Panc1 (cell line): ENCODE data around the gene NT5C2. TPM values are rescaled to one million over a fixed set of nuclear protein-coding genes. Genes with fewer than 3 reads are reported as not detected.

ENCODE experiments used
- ATAC-seq: fragments of 200-7000 bp; cut with Tn5 transposase; 2 replicates; pipeline ENCODE4 v1.9.1; 2020; ENCODE audit warnings: mild to moderate bottlenecking, moderate library complexity
- BruUV-seq: library from RNA; stranded (reverse); fragments of 400-500 nt; replicated peaks from 2 replicates; lab custom pipeline; 2021; lab: Mats Ljungman, UMichigan
- CTCF ChIA-PET: fragments of 300-600 bp; sonication (Branson Sonifier 250); formaldehyde crosslinking; loops from one replicate; lab custom pipeline; 2022; ENCODE audit warnings: antibody characterized with exemption; lab: Charles Lee
- POLR2A ChIA-PET: fragments of 300-600 bp; sonication (Branson Sonifier 250); formaldehyde crosslinking; loops from one replicate; lab custom pipeline; 2022; ENCODE audit warnings: antibody characterized with exemption; lab: Charles Lee
- DNase-seq: peaks from one replicate; pipeline ENCODE4 v3.0.0-alpha.2; 2010; ENCODE audit warnings: low read depth, low spot score
- H3K27ac ChIP-seq: 2 replicates; pipeline ENCODE4 v1.5.1; 2011; ENCODE audit warnings: mild to moderate bottlenecking, low read length, inconsistent platforms
- H3K27me3 ChIP-seq: fragments of 200-500 bp; sonication (Bioruptor generic); 2 replicates; pipeline ENCODE4 v1.6.0; 2014; ENCODE audit warnings: low read length, inconsistent platforms; ENCODE audit not compliant: control insufficient read depth, insufficient read depth
- H3K36me3 ChIP-seq: fragments of 200-500 bp; sonication (Bioruptor generic); 2 replicates; pipeline ENCODE4 v1.5.1; 2014; ENCODE audit warnings: inconsistent platforms, mild to moderate bottlenecking, low read length, moderate library complexity; ENCODE audit not compliant: control insufficient read depth, insufficient read depth
- H3K4me1 ChIP-seq: 2 replicates; pipeline ENCODE4 v1.5.1; 2011; ENCODE audit warnings: inconsistent platforms, mild to moderate bottlenecking, low read length, moderate library complexity; ENCODE audit not compliant: control insufficient read depth, insufficient read depth
- H3K4me3 ChIP-seq, 2 experiments: 2 replicates each; pipeline ENCODE4 v1.5.1; 2011 to 2012; ENCODE audit warnings: low read depth in 2 of 2, low read length in 2 of 2, mild to moderate bottlenecking in 2 of 2, inconsistent platforms in 1 of 2, moderate library complexity in 1 of 2
- H3K9me3 ChIP-seq: fragments of 200-500 bp; sonication (Bioruptor generic); 2 replicates; pipeline ENCODE4 v1.5.1; 2014; ENCODE audit warnings: low read depth, mild to moderate bottlenecking, inconsistent platforms, low read length, moderate library complexity; ENCODE audit not compliant: control insufficient read depth, insufficient read depth
- POLR2AphosphoS5 ChIP-seq: IDR thresholded peaks from 2 replicates; pipeline ENCODE4 v1.6.1; 2012; ENCODE audit warnings: mild to moderate bottlenecking, low read depth, low read length, moderate library complexity
- SIN3A ChIP-seq: IDR thresholded peaks from 2 replicates; pipeline ENCODE4 v1.6.1; 2012; ENCODE audit warnings: low read depth, mild to moderate bottlenecking, low read length, moderate library complexity, borderline replicate concordance; ENCODE audit not compliant: insufficient read depth
- TCF7L2 ChIP-seq: IDR thresholded peaks from 2 replicates; pipeline ENCODE4 v1.6.1; 2011; ENCODE audit warnings: mild to moderate bottlenecking, low read depth, low read length, inconsistent platforms
- in situ Hi-C: cut with HindIII; loops from 2 replicates; pipeline ENCODE4 v1.10.0; 2016; ENCODE audit warnings: low sequenced_read_pairs, low pct_unique_long_range_greater_than_20kb
- intact Hi-C: fragments of 100-400 bp; cut with micrococcal nuclease; formaldehyde crosslinking; loops from one replicate; pipeline ENCODE4 v1.10.0; 2022; ENCODE audit not compliant: unreplicated experiment
- total RNA-seq: library from RNA; stranded (reverse); gene quantifications from one replicate; pipeline ENCODE4 v1.2.1, GENCODE V29; 2021; ENCODE audit not compliant: unreplicated experiment
- TF ChIP-seq, protein P1 (sequence below): fragments of 450-650 bp; IDR thresholded peaks from 2 replicates; pipeline ENCODE4 v1.5.1; 2017; ENCODE audit warnings: mild to moderate bottlenecking
- TF ChIP-seq, protein P2 (sequence below), 2 experiments: IDR thresholded peaks; 2 replicates each; pipeline ENCODE4 v1.6.1; 2011 to 2012; ENCODE audit warnings: low read depth in 2 of 2, control low read depth in 1 of 2, low read length in 1 of 2, mild to moderate bottlenecking in 1 of 2, moderate library complexity in 1 of 2; ENCODE audit not compliant: insufficient read depth in 1 of 2

The NT5C2 gene
- total RNA-seq, 1 experiment from 2014 or later, result 150 TPM

GRCh38 chr10:103105462-103105861 lies 87.6 kb downstream of the NT5C2 start:
- TF ChIP-seq, protein P1, sequence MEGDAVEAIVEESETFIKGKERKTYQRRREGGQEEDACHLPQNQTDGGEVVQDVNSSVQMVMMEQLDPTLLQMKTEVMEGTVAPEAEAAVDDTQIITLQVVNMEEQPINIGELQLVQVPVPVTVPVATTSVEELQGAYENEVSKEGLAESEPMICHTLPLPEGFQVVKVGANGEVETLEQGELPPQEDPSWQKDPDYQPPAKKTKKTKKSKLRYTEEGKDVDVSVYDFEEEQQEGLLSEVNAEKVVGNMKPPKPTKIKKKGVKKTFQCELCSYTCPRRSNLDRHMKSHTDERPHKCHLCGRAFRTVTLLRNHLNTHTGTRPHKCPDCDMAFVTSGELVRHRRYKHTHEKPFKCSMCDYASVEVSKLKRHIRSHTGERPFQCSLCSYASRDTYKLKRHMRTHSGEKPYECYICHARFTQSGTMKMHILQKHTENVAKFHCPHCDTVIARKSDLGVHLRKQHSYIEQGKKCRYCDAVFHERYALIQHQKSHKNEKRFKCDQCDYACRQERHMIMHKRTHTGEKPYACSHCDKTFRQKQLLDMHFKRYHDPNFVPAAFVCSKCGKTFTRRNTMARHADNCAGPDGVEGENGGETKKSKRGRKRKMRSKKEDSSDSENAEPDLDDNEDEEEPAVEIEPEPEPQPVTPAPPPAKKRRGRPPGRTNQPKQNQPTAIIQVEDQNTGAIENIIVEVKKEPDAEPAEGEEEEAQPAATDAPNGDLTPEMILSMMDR, result no peak
- no peak for TF ChIP-seq POLR2AphosphoS5
- TF ChIP-seq TCF7L2, result no peak
- no peak for TF ChIP-seq SIN3A
- no peaks in the 10 kb centered on the region for H3K9me3 ChIP-seq
- DNase-seq (no peak), ATAC-seq (no peak)
- no peak overlapping the region for H3K4me3 ChIP-seq
- intact Hi-C loops, result no loop called here
- no TSS peak for BruUV-seq
- H3K36me3 ChIP-seq, result peaks cover 40% of the 10 kb centered on the region
- H3K27me3 ChIP-seq, result no peaks in the 10 kb centered on the region
- no peak overlapping the region for H3K27ac ChIP-seq
- ChIA-PET POLR2A (interaction anchor here (0.6 kb wide), 1 partner anchor 79 kb away, joined by 5 read pairs; no protein-coding TSS in a partner anchor), CTCF (no interaction called here)
- in situ Hi-C loops, result loop anchor here (5.0 kb wide), 1 partner anchor 37 kb away; no protein-coding TSS in a partner anchor
- H3K4me1 ChIP-seq, result no peaks in the 10 kb centered on the region; the same call in 1 of the 2 replicates

GRCh38 chr10:103104721-103105120 lies 88.4 kb downstream of the NT5C2 start:
- no TSS peak for BruUV-seq
- H3K4me1 ChIP-seq, result no peaks in the 10 kb centered on the region; the same call in 1 of the 2 replicates
- no peaks in the 10 kb centered on the region for H3K27me3 ChIP-seq
- TF ChIP-seq TCF7L2 (no peak), POLR2AphosphoS5 (no peak), SIN3A (no peak)
- TF ChIP-seq, protein P1, result no peak
- TF ChIP-seq, protein P2, sequence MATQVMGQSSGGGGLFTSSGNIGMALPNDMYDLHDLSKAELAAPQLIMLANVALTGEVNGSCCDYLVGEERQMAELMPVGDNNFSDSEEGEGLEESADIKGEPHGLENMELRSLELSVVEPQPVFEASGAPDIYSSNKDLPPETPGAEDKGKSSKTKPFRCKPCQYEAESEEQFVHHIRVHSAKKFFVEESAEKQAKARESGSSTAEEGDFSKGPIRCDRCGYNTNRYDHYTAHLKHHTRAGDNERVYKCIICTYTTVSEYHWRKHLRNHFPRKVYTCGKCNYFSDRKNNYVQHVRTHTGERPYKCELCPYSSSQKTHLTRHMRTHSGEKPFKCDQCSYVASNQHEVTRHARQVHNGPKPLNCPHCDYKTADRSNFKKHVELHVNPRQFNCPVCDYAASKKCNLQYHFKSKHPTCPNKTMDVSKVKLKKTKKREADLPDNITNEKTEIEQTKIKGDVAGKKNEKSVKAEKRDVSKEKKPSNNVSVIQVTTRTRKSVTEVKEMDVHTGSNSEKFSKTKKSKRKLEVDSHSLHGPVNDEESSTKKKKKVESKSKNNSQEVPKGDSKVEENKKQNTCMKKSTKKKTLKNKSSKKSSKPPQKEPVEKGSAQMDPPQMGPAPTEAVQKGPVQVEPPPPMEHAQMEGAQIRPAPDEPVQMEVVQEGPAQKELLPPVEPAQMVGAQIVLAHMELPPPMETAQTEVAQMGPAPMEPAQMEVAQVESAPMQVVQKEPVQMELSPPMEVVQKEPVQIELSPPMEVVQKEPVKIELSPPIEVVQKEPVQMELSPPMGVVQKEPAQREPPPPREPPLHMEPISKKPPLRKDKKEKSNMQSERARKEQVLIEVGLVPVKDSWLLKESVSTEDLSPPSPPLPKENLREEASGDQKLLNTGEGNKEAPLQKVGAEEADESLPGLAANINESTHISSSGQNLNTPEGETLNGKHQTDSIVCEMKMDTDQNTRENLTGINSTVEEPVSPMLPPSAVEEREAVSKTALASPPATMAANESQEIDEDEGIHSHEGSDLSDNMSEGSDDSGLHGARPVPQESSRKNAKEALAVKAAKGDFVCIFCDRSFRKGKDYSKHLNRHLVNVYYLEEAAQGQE (IDR thresholded peaks at IDR 0.05; ENCODE audit: insufficient read depth in 1 of 2, low read depth in 2 of 2, low read length in 1 of 2), result no peak
- DNase-seq, result no peak
- H3K27ac ChIP-seq, result no peak overlapping the region
- CTCF ChIA-PET, result interaction anchor here (0.9 kb wide), 1 partner anchor 140 kb away, joined by 3 read pairs; no protein-coding TSS in a partner anchor
- intact Hi-C loops, result no loop called here
- H3K4me3 ChIP-seq, result no peak overlapping the region
- no peak for ATAC-seq
- no peaks in the 10 kb centered on the region for H3K9me3 ChIP-seq
- in situ Hi-C loops, result loop anchor here (5.0 kb wide), 1 partner anchor 38 kb away; no protein-coding TSS in a partner anchor
- peaks cover 46% of the 10 kb centered on the region for H3K36me3 ChIP-seq
- POLR2A ChIA-PET, result interaction anchor here (0.6 kb wide), 1 partner anchor 79 kb away, joined by 5 read pairs; no protein-coding TSS in a partner anchor
